RKO (cell line): ENCODE data around the gene HLA-DRB1.
"Not testable (repeated sequence)": the region's sequence is repeated elsewhere in the genome, so short reads cannot be mapped to it uniquely, and the experiment has no call there.

ENCODE experiments used
- DNase-seq: peaks from one replicate; pipeline ENCODE4 v3.0.0-alpha.2; 2016; ENCODE audit warnings: low spot score

HLA-DRB1 gene

GRCh38 chr6:32558426-32559057 lies 31.1 kb downstream of the HLA-DRB1 start:
- DNase-seq: no peak

- no peak for DNase-seq
Measured at GRCh38 chr6:32554116-32554965, 35.3 kb downstream of the HLA-DRB1 start.

- DNase-seq: no peak
Measured at GRCh38 chr6:32553037-32553742, 36.5 kb downstream of the HLA-DRB1 start.

GRCh38 chr6:32551410-32551809 lies 38.2 kb downstream of the HLA-DRB1 start:
- no peak for DNase-seq

GRCh38 chr6:32539839-32540238 lies 49.8 kb downstream of the HLA-DRB1 start:
- DNase-seq: no peak

GRCh38 chr6:32530431-32530793 lies 59.2 kb downstream of the HLA-DRB1 start:
- not testable (repeated sequence) for DNase-seq

GRCh38 chr6:32529697-32530430 lies 59.8 kb downstream of the HLA-DRB1 start, which contains the start of gene HLA-DRB5:
Gene HLA-DRB5, minus strand, starts transcription at chr6:32530287. Its CDS starts 63 bp downstream, at chr6:32530224.
- DNase-seq: no peak
